SU-DHL-6 (cell line): ENCODE results near the gene PTGDS.

ENCODE experiments used
- H2AFZ ChIP-seq: fragments of 200-600 bp; sonication (generic); 2 replicates; pipeline ENCODE4 v1.6.1; 2014; ENCODE audit warnings: low read depth, mild to moderate bottlenecking, moderate library complexity, mixed read lengths, antibody characterized with exemption, low read length; ENCODE audit not compliant: severe bottlenecking
- H3F3A ChIP-seq: fragments of 200-600 bp; shearing (Covaris generic); 2 replicates; pipeline ENCODE4 v1.6.0; 2016; ENCODE audit warnings: antibody characterized with exemption, mild to moderate bottlenecking; ENCODE audit not compliant: insufficient read depth
- H3K27ac ChIP-seq: fragments of 200-600 bp; sonication (generic); 2 replicates; pipeline ENCODE4 v1.5.1; 2016; ENCODE audit warnings: low read depth, mild to moderate bottlenecking, low read length, moderate library complexity, mixed read lengths
- H3K27me3 ChIP-seq: fragments of 200-600 bp; sonication (generic), shearing (Covaris generic); 2 replicates; pipeline ENCODE4 v1.6.0; 2014; ENCODE audit warnings: mild to moderate bottlenecking, low read length
- H3K36me3 ChIP-seq: fragments of 200-600 bp; sonication (generic); 2 replicates; pipeline ENCODE4 v1.6.1; 2014; ENCODE audit warnings: mild to moderate bottlenecking, low read length, mixed read lengths
- H3K4me2 ChIP-seq: fragments of 300-600, 200-600 bp; shearing (Covaris generic), sonication (generic); 2 replicates; pipeline ENCODE4 v1.6.0; 2014; ENCODE audit warnings: low read length, low read depth, mild to moderate bottlenecking; ENCODE audit not compliant: poor library complexity, severe bottlenecking
- H3K4me3 ChIP-seq: fragments of 200-600 bp; sonication (generic); 2 replicates; pipeline ENCODE4 v1.5.1; 2014; ENCODE audit warnings: antibody characterized with exemption, low read length, mild to moderate bottlenecking, mixed read lengths; ENCODE audit not compliant: insufficient read depth, poor library complexity, severe bottlenecking
- H3K79me2 ChIP-seq: fragments of 200-600 bp; sonication (generic); 2 replicates; pipeline ENCODE4 v1.6.1; 2014; ENCODE audit warnings: mild to moderate bottlenecking, low read length, moderate library complexity; ENCODE audit not compliant: insufficient read depth
- H3K9ac ChIP-seq: fragments of 200-600 bp; sonication (generic); 2 replicates; pipeline ENCODE4 v1.7.0; 2014; ENCODE audit warnings: mild to moderate bottlenecking, low read length
- H3K9me2 ChIP-seq: fragments of 200-600 bp; sonication (generic); replicated peaks from 2 replicates; pipeline ENCODE4 v1.6.1; 2014; ENCODE audit warnings: low read length; ENCODE audit not compliant: insufficient read depth
- H3K9me3 ChIP-seq: fragments of 200-600 bp; sonication (generic); 2 replicates; pipeline ENCODE4 v1.6.1; 2014; ENCODE audit warnings: low read length, mixed read lengths; ENCODE audit not compliant: insufficient read depth
- H4K20me1 ChIP-seq: fragments of 200-600 bp; sonication (generic); 2 replicates; pipeline ENCODE4 v1.6.1; 2014; ENCODE audit warnings: low read depth, mild to moderate bottlenecking, antibody characterized with exemption, low read length, moderate library complexity, mixed read lengths
- EZH2phosphoT487 ChIP-seq: fragments of 200-600 bp; sonication (generic), shearing (Covaris generic); conservative IDR thresholded peaks from 2 replicates; pipeline ENCODE4 v1.6.1; 2018; ENCODE audit warnings: mild to moderate bottlenecking, antibody characterized with exemption, low read length, moderate library complexity, mixed read lengths
- TF ChIP-seq, protein P1 (sequence below): fragments of 200-600 bp; sonication (generic); IDR thresholded peaks from one replicate; pipeline ENCODE4 v1.5.1; 2017; ENCODE audit warnings: antibody characterized with exemption, mild to moderate bottlenecking, low read length, moderate library complexity; ENCODE audit not compliant: insufficient read depth, poor library complexity, severe bottlenecking

PTGDS gene

GRCh38 chr9:136997371-136997770, 20.1 kb downstream of the PTGDS start:
- Histone ChIP-seq H3K9ac (no peak overlapping the region), H3K9me3 (no peaks in the 10 kb centered on the region), H3K36me3 (no peaks in the 10 kb centered on the region), H3K27me3 (no peaks in the 10 kb centered on the region), H3K4me3 (no peak overlapping the region), H2AFZ (no peak overlapping the region), H3F3A (no peaks in the 10 kb centered on the region), H3K79me2 (no peaks in the 10 kb centered on the region), H3K4me2 (no peak overlapping the region), H4K20me1 (no peaks in the 10 kb centered on the region), H3K9me2 (no peaks in the 10 kb centered on the region), H3K27ac (no peak overlapping the region)
- no peak for TF ChIP-seq EZH2phosphoT487
- TF ChIP-seq, protein P1, sequence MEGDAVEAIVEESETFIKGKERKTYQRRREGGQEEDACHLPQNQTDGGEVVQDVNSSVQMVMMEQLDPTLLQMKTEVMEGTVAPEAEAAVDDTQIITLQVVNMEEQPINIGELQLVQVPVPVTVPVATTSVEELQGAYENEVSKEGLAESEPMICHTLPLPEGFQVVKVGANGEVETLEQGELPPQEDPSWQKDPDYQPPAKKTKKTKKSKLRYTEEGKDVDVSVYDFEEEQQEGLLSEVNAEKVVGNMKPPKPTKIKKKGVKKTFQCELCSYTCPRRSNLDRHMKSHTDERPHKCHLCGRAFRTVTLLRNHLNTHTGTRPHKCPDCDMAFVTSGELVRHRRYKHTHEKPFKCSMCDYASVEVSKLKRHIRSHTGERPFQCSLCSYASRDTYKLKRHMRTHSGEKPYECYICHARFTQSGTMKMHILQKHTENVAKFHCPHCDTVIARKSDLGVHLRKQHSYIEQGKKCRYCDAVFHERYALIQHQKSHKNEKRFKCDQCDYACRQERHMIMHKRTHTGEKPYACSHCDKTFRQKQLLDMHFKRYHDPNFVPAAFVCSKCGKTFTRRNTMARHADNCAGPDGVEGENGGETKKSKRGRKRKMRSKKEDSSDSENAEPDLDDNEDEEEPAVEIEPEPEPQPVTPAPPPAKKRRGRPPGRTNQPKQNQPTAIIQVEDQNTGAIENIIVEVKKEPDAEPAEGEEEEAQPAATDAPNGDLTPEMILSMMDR = no peak

GRCh38 chr9:136997830-136998234, 20.5 kb downstream of the PTGDS start:
- H3K79me2 ChIP-seq = no peaks in the 10 kb centered on the region
- no peaks in the 10 kb centered on the region for H3F3A ChIP-seq
- no peak overlapping the region for H3K27ac ChIP-seq
- H3K27me3 ChIP-seq = no peaks in the 10 kb centered on the region
- no peaks in the 10 kb centered on the region for H3K9me3 ChIP-seq
- H3K9ac ChIP-seq = no peak overlapping the region
- no peaks in the 10 kb centered on the region for H3K9me2 ChIP-seq
- H4K20me1 ChIP-seq = no peaks in the 10 kb centered on the region
- no peaks in the 10 kb centered on the region for H3K36me3 ChIP-seq
- no peak overlapping the region for H3K4me2 ChIP-seq
- TF ChIP-seq, protein P1 = no peak
- TF ChIP-seq EZH2phosphoT487 = no peak
- H2AFZ ChIP-seq = no peak overlapping the region
- no peak overlapping the region for H3K4me3 ChIP-seq

GRCh38 chr9:137000177-137000930, 23.1 kb downstream of the PTGDS start:
- Histone ChIP-seq H3K36me3 (no peaks in the 10 kb centered on the region), H3F3A (no peaks in the 10 kb centered on the region), H3K9me3 (no peaks in the 10 kb centered on the region), H3K27me3 (no peaks in the 10 kb centered on the region), H3K27ac (no peak overlapping the region), H3K9me2 (no peaks in the 10 kb centered on the region), H3K4me3 (no peak overlapping the region), H3K4me2 (peak overlapping the region; percentile 6), H4K20me1 (no peaks in the 10 kb centered on the region), H3K79me2 (no peaks in the 10 kb centered on the region), H3K9ac (no peak overlapping the region), H2AFZ (no peak overlapping the region)
- no peak for TF ChIP-seq EZH2phosphoT487
- TF ChIP-seq, protein P1 = no peak
